Activated CD8-positive, alpha-beta memory T cell treated with anti-CD3 and anti-CD28 coated beads, Interleukin-2, amount 10 ng/mL, durations not matched to agents 7 days and 5 days (primary cell): Measurements from ENCODE around the gene TUBB4B. TPM values are rescaled to one million over a fixed set of nuclear protein-coding genes. Genes with fewer than 3 reads are reported as not detected.
"Not testable (repeated sequence)": the region's sequence is repeated elsewhere in the genome, so short reads cannot be mapped to it uniquely, and the experiment has no call there.

Experiments used
- ATAC-seq: fragments of 150-1000 bp; cut with Tn5 transposase; one replicate; pipeline ENCODE4 v1.10.0; 2021; ENCODE audit warnings: moderate library complexity
- CTCF ChIA-PET: fragments of 350-600 bp; sonication (Branson Sonifier 250); formaldehyde crosslinking; loops from one replicate; lab custom pipeline; 2021; ENCODE audit warnings: antibody characterized with exemption; lab: Charles Lee
- DNase-seq: peaks from one replicate; pipeline ENCODE4 v3.0.0-alpha.2; 2020
- H3K27ac Mint-ChIP-seq: one replicate; pipeline ENCODE4 v1.8.0; 2021; ENCODE audit warnings: mild to moderate bottlenecking, mixed read lengths
- H3K27me3 Mint-ChIP-seq: one replicate; pipeline ENCODE4 v1.8.0; 2021; ENCODE audit warnings: mixed read lengths
- H3K36me3 Mint-ChIP-seq: one replicate; pipeline ENCODE4 v1.8.0; 2021; ENCODE audit warnings: mild to moderate bottlenecking, mixed read lengths
- H3K4me1 Mint-ChIP-seq: one replicate; pipeline ENCODE4 v1.8.0; 2021; ENCODE audit warnings: mixed read lengths
- H3K4me3 Mint-ChIP-seq: one replicate; pipeline ENCODE4 v1.8.0; 2021; ENCODE audit warnings: mild to moderate bottlenecking, moderate library complexity, mixed read lengths
- H3K9me3 Mint-ChIP-seq: one replicate; pipeline ENCODE4 v1.8.0; 2022; ENCODE audit warnings: low read depth, mixed read lengths
- total RNA-seq, 2 experiments: library from RNA; stranded (reverse); gene quantifications; one replicate each; pipeline ENCODE4 v1.2.3, GENCODE V29; 2021

TUBB4B gene
- total RNA-seq, 2 experiments from 2014 or later: 353 to 375 TPM

GRCh38 chr9:137256856-137257255, 15.8 kb downstream of the TUBB4B start:
- peak overlapping the region; percentile 91 for H3K4me3 Mint-ChIP-seq
- H3K36me3 Mint-ChIP-seq: peaks cover 15% of the 10 kb centered on the region
- H3K9me3 Mint-ChIP-seq: no peaks in the 10 kb centered on the region
- CTCF ChIA-PET: interaction anchor here (1.2 to 5.4 kb wide), 6 partner anchors 15 to 166 kb away, joined by 3 to 46 read pairs (median 4); partner anchors contain the start of genes EXD3 and TUBB4B
- H3K27me3 Mint-ChIP-seq: no peaks in the 10 kb centered on the region
- no peak overlapping the region for H3K27ac Mint-ChIP-seq
- no peak for DNase-seq
- peaks cover 17% of the 10 kb centered on the region for H3K4me1 Mint-ChIP-seq
- no peak for ATAC-seq

DNA sequence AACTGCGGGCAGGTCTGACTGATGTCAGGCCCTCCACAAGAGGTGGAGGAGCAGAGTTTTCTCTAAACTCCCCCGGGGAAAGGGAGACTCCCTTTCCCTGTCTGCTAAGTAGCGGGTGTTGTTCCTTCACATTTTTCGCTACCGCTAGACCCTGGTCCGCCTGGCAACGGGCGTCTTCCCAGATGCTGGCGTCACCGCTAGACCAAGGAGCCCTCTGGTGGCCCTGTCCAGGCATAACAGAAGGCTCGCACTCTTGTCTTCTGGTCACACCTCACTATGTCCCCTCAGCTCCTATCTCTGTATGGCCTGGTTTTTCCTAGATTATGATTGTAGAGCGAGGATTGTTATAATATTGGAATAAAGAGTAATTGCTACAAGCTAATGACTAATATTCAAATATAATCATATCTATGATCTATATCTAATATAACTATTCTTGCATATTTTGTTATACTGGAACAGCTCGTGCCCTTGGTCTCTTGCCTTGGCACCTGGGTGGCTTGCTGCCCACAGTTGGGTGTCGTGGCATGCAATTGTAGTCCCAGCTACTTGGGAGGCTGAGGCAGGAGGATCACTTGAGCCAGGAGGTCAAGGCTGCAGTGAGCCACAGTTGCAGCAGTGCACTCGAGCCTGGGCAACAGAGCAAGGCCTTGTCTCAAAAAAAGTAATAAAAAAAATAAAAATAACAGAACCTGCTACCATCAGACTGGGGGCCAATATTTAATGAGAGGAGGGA, 21.3 kb downstream of the TUBB4B start:
- H3K27ac Mint-ChIP-seq, H3K4me3 Mint-ChIP-seq, H3K9me3 Mint-ChIP-seq, H3K4me1 Mint-ChIP-seq, DNase-seq, ATAC-seq, H3K27me3 Mint-ChIP-seq: not testable (repeated sequence)
- H3K36me3 Mint-ChIP-seq: peaks cover 16% of the 10 kb centered on the region
- CTCF ChIA-PET: interaction anchor here (1.2 to 2.3 kb wide), 2 partner anchors 22 to 26 kb away, joined by 5 to 8 read pairs; partner anchors contain the start of gene TUBB4B

DNA sequence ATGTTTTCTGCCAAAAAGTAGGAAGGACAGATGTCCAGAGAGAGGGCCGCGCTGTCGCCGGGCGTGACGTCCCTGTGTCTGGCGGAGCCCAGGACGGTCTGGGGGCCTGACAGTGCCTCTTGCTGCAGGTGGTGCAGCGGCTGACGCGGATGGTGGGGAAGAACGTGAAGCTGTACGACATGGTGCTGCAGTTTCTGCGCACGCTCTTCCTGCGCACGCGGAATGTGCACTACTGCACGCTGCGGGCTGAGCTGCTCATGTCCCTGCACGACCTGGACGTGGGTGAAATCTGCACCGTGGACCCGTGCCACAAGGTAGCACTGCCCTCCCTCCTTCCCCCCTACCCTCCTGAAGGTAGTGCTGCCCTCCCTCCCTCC, 21.8 kb downstream of the TUBB4B start:
- H3K27ac Mint-ChIP-seq: no peak overlapping the region
- no peaks in the 10 kb centered on the region for H3K27me3 Mint-ChIP-seq
- ATAC-seq (no peak), DNase-seq (no peak)
- H3K4me3 Mint-ChIP-seq: no peak overlapping the region
- CTCF ChIA-PET: interaction anchor here (1.2 to 2.3 kb wide), 2 partner anchors 22 to 26 kb away, joined by 5 to 8 read pairs; partner anchors contain the start of gene TUBB4B
- H3K9me3 Mint-ChIP-seq: no peaks in the 10 kb centered on the region
- H3K4me1 Mint-ChIP-seq: peaks cover 3% of the 10 kb centered on the region
- H3K36me3 Mint-ChIP-seq: peaks cover 19% of the 10 kb centered on the region

DNA sequence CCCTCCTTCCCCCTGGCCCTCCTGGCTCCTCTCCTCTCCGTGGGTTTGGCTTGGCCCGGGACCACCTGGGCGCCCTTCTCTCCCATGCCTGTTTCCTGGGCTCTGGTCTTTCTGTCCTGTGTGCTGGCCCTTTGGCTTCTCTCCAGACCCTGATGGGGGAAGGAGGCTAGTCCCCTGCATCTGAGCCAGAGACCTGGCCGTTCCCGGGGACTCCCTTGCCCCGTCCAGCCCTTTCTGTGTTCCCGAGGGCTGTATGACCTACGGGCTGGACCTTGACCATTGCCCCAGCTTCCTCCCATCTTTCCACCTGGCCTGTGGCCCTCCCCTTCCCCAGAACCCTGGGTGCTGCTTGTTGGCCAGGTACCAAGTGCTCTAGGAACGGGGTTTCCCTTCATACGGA, 22.4 kb downstream of the TUBB4B start:
- no peaks in the 10 kb centered on the region for H3K9me3 Mint-ChIP-seq
- H3K27ac Mint-ChIP-seq: no peak overlapping the region
- H3K4me1 Mint-ChIP-seq: peaks cover 5% of the 10 kb centered on the region
- H3K27me3 Mint-ChIP-seq: no peaks in the 10 kb centered on the region
- DNase-seq (no peak), ATAC-seq (no peak)
- no peak overlapping the region for H3K4me3 Mint-ChIP-seq
- H3K36me3 Mint-ChIP-seq: peaks cover 20% of the 10 kb centered on the region
- CTCF ChIA-PET: interaction anchor here (1.2 to 1.6 kb wide), 2 partner anchors 9 to 14 kb away, joined by 3 to 4 read pairs; partner anchors contain the start of genes NELFB and TOR4A

GRCh38 chr9:137264067-137264466, 23.0 kb downstream of the TUBB4B start:
- DNase-seq: no peak
- ATAC-seq: no peak
- Mint-ChIP-seq H3K9me3 (no peaks in the 10 kb centered on the region), H3K4me3 (no peak overlapping the region), H3K27me3 (no peaks in the 10 kb centered on the region), H3K27ac (no peak overlapping the region), H3K36me3 (peaks cover 23% of the 10 kb centered on the region), H3K4me1 (peaks cover 9% of the 10 kb centered on the region)
- CTCF ChIA-PET: interaction anchor here (1.0 to 1.6 kb wide), 3 partner anchors 9 to 27 kb away, joined by 3 to 4 read pairs (median 3); partner anchors contain the start of genes NELFB and TOR4A

GRCh38 chr9:137265496-137266161, 24.5 kb downstream of the TUBB4B start:
- Mint-ChIP-seq H3K9me3 (no peaks in the 10 kb centered on the region), H3K4me3 (no peak overlapping the region), H3K27me3 (no peaks in the 10 kb centered on the region), H3K4me1 (peaks cover 15% of the 10 kb centered on the region), H3K27ac (no peak overlapping the region), H3K36me3 (peaks cover 22% of the 10 kb centered on the region)
- ATAC-seq (no peak), DNase-seq (no peak)
- CTCF ChIA-PET: no interaction called here

DNA sequence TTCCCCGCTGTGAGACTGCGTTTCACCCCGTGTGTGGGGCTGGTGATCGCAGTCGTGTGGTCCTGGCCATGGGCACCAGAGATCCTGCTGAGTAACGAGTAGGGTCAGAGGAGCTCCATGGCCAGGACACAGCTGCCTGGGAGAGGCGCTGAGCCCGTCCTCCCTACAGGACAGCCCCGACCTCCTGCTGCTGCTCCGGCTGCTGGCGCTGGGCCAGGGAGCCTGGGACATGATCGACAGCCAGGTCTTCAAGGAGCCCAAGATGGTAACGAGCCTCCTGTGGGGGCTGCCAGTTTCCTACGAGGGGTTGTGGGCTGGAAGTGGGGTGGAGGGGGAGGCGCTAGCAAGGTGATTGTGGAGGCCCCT, 25.1 kb downstream of the TUBB4B start:
- Mint-ChIP-seq H3K4me3 (no peak overlapping the region), H3K9me3 (no peaks in the 10 kb centered on the region), H3K27me3 (no peaks in the 10 kb centered on the region), H3K36me3 (peaks cover 22% of the 10 kb centered on the region), H3K27ac (no peak overlapping the region), H3K4me1 (peaks cover 18% of the 10 kb centered on the region)
- CTCF ChIA-PET: no interaction called here
- no peak for DNase-seq
- ATAC-seq: no peak

DNA sequence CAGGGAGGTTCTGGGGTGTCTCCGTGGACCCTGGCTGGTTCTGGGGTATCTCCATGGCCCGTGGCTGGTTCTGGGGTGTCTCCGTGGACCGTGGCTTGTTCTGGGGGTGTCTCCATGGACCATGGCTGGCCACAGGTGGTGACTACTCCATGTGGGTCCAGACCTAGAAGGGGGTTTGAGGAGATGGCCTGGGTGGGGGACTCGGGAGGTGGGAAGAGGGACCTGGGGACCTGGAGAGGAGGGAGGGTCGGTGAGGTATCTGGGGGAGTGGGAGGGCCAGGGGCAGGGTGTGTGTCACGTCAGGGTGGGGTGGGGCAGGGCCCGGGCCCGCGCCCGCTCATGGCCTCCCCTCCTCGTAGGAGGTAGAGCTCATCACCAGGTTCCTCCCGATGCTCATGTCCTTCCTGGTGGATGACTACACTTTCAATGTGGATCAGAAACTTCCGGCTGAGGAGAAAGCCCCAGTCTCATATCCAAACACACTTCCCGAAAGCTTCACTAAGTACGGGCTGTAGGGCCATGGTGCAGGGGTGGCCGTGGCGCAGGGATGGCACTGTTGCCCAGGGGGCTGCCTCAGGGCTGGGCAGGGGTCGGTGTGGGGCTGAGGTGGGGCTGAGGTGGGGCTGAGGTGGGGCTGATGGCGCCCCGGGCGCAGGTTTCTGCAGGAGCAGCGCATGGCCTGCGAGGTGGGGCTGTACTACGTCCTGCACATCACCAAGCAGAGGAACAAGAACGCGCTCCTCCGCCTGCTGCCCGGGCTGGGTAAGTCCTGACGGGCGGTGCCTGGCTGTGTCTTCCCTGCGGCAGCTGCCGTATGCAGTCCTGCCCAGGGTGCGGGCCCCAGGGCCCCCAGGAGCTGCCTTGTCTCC, 25.7 kb downstream of the TUBB4B start:
- Mint-ChIP-seq H3K4me3 (no peak overlapping the region), H3K27me3 (no peaks in the 10 kb centered on the region), H3K9me3 (no peaks in the 10 kb centered on the region), H3K4me1 (peaks cover 22% of the 10 kb centered on the region), H3K36me3 (peaks cover 21% of the 10 kb centered on the region), H3K27ac (no peak overlapping the region)
- DNase-seq: no peak
- ATAC-seq: no peak
- CTCF ChIA-PET: interaction anchor here (1.0 kb wide), 1 partner anchor 11 kb away, joined by 3 read pairs; the partner anchor contains the start of gene TOR4A

GRCh38 chr9:137267933-137268355, 26.9 kb downstream of the TUBB4B start:
- H3K27me3 Mint-ChIP-seq: no peaks in the 10 kb centered on the region
- H3K9me3 Mint-ChIP-seq: no peaks in the 10 kb centered on the region
- no peak for ATAC-seq
- no peak overlapping the region for H3K4me3 Mint-ChIP-seq
- H3K27ac Mint-ChIP-seq: no peak overlapping the region
- H3K4me1 Mint-ChIP-seq: peaks cover 22% of the 10 kb centered on the region
- peaks cover 21% of the 10 kb centered on the region for H3K36me3 Mint-ChIP-seq
- CTCF ChIA-PET: interaction anchor here (1.0 kb wide), 1 partner anchor 10 kb away, joined by 3 read pairs; the partner anchor contains the start of gene TOR4A
- no peak for DNase-seq

GRCh38 chr9:137268538-137269201, 27.6 kb downstream of the TUBB4B start:
- ATAC-seq (no peak), DNase-seq (no peak)
- Mint-ChIP-seq H3K27ac (peak overlapping the region; percentile 0), H3K36me3 (peaks cover 21% of the 10 kb centered on the region), H3K9me3 (no peaks in the 10 kb centered on the region), H3K4me3 (no peak overlapping the region), H3K4me1 (peaks cover 22% of the 10 kb centered on the region), H3K27me3 (no peaks in the 10 kb centered on the region)
- CTCF ChIA-PET: interaction anchor here (1.0 kb wide), 1 partner anchor 163 kb away, joined by 3 read pairs; no protein-coding TSS in a partner anchor

- H3K4me3 Mint-ChIP-seq: no peak overlapping the region
- CTCF ChIA-PET: interaction anchor here (1.0 kb wide), 1 partner anchor 164 kb away, joined by 3 read pairs; no protein-coding TSS in a partner anchor
These were observed 28.2 kb downstream of the TUBB4B start for GRCh38 chr9:137269231-137269772.

More at GRCh38 chr9:137269231-137269772, 28.2 kb downstream of the TUBB4B start:
- Mint-ChIP-seq H3K27ac (no peak overlapping the region), H3K27me3 (no peaks in the 10 kb centered on the region), H3K9me3 (no peaks in the 10 kb centered on the region), H3K4me1 (peaks cover 22% of the 10 kb centered on the region), H3K36me3 (peaks cover 20% of the 10 kb centered on the region)
- no peak for DNase-seq
- ATAC-seq: no peak
